ENCODE measurements around the gene PABPC4L. TPM values are rescaled to one million over a fixed set of nuclear protein-coding genes. Genes with fewer than 3 reads are reported as not detected.

PABPC4L gene
- total and polyA plus RNA-seq, 9 of the 15 experiments (the other 6 are each of a cell fraction or from before 2014, with no cell fraction given), result 0.14 to 1.1 (median 0.41) TPM

DNA sequence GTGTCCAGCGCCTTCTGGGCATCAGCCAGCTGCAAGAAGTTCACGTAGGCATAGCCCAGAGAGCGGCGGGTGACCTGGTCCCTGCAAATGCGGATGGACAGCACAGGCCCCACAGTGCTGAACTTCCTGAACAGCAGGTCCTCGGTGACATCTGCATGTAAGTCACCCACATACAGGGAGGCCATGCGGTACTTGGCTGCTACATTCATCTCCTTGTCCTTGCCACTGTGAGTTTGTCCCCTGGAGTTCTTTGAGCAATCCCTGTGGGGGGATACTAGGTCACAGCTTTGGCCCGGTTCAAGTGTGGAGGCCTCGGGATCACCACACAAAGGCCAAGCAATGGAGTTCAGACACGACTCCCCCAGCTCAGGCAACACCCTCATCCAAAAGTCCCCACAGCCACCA lies 776 bp downstream of the PABPC4L start (continued):
- TF ChIP-seq REST (IDR thresholded peaks at IDR 0.05; ENCODE audit: borderline replicate concordance), result no peak
- no peak for TF ChIP-seq REST (CRISPR knock-in tag; IDR thresholded peaks at IDR 0.05; ENCODE audit: low read depth)
- no peak for TF ChIP-seq LEF1 (IDR thresholded peaks at IDR 0.05)
- TF ChIP-seq ZNF764 (CRISPR knock-in tag; IDR thresholded peaks at IDR 0.05; ENCODE audit: low read depth), result no peak
